ENCODE measurements around the gene TBCK. TPM values are rescaled to one million over a fixed set of nuclear protein-coding genes. Genes with fewer than 3 reads are reported as not detected.

The TBCK gene
- total and polyA plus RNA-seq, 4 donors: 4.9 to 25.5 (median 15.8) TPM

DNA sequence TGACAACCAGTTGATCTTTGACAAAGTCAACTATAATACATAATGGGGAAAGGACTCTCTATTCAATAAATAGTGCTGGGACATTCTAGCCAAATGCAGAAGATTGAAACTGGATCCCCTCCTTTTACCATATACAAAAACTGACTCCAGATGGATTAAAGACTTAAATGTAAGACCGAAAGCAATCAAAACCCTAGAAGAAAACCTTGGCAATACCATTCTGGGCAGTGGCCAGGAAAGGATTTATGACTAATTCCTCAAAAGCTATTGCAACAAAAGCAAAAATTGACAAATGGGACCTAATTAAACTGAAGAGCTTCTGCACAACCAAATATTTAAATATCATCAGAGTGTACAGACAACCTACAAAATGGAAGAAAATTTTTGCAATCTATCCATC lies 235.6 kb downstream of the TBCK start:
- H3K27ac ChIP-seq (ENCODE audit: low read depth in 1 of 2, low read length in 2 of 2): no peak overlapping the region
- H3K9ac ChIP-seq (ENCODE audit: low read depth in 1 of 2, low read length in 2 of 2): no peak overlapping the region
- WGBS: 100% methylated on average over 1 of the region's 1 CpG
- no peaks in the 10 kb centered on the region for H3K27me3 ChIP-seq (ENCODE audit: control insufficient read depth in 4 of 4, insufficient read depth in 4 of 4, low read length in 3 of 4)
- no peak for TF ChIP-seq SP1 (IDR thresholded peaks at IDR 0.05)
- TF ChIP-seq, protein P1, sequence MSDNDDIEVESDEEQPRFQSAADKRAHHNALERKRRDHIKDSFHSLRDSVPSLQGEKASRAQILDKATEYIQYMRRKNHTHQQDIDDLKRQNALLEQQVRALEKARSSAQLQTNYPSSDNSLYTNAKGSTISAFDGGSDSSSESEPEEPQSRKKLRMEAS (IDR thresholded peaks at IDR 0.05): no peak
- no peak for TF ChIP-seq HNF4G (IDR thresholded peaks at IDR 0.05)
- DNase-seq (ENCODE audit: low spot score): no peak
- peaks cover 2 to 3% (median 2%) of the 10 kb centered on the region in 4 donors for H3K9me3 ChIP-seq (ENCODE audit: control insufficient read depth in 4 of 4, low read length in 3 of 4)
- H3K4me3 ChIP-seq (ENCODE audit: low read depth in 1 of 3, low read length in 3 of 3): no peak overlapping the region
- H3K36me3 ChIP-seq (ENCODE audit: control insufficient read depth in 4 of 4, insufficient read depth in 3 of 4, low read depth in 1 of 4, low read length in 3 of 4): peaks cover 0 to 14% (median 4%) of the 10 kb centered on the region in 4 donors
- no peaks in the 10 kb centered on the region for H3K4me1 ChIP-seq (ENCODE audit: control insufficient read depth in 4 of 4, insufficient read depth in 4 of 4, low read length in 3 of 4)

DNA sequence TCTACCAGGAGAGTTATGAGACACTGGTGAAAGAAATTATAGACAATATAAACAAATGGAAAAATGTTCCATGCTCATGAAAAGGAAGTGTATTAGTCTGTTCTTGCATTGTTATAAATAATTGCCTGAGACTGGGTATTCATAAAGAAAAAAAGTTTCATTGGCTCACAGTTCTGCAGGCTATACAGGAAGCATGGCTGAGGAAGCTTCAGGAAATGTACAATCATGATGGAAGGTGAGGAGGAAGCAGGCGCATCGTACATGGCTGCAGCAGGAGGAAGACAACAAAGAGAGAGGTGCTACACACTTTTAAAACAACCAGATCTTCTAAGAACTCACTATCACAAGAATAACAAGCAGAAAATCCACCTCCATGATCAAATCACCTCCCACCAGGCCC lies 236.4 kb downstream of the TBCK start:
- TF ChIP-seq TAF1 (conservative IDR thresholded peaks at IDR 0.05) (no peak), GABPA (IDR thresholded peaks at IDR 0.05 in 1 of 2, conservative IDR thresholded peaks at IDR 0.05 in 1 of 2) (no peak), FOXA2 (IDR thresholded peaks at IDR 0.05) (no peak), JUND (IDR thresholded peaks at IDR 0.05) (no peak)
- no peak overlapping the region for H3K9ac ChIP-seq (ENCODE audit: low read depth in 1 of 2, low read length in 2 of 2)
- peaks cover 0 to 14% (median 4%) of the 10 kb centered on the region in 4 donors for H3K36me3 ChIP-seq (ENCODE audit: control insufficient read depth in 4 of 4, insufficient read depth in 3 of 4, low read depth in 1 of 4, low read length in 3 of 4)
- no peak for DNase-seq (ENCODE audit: low spot score)
- H3K9me3 ChIP-seq (ENCODE audit: control insufficient read depth in 4 of 4, low read length in 3 of 4): peaks cover 2 to 7% (median 3%) of the 10 kb centered on the region in 4 donors
- no peaks in the 10 kb centered on the region for H3K27me3 ChIP-seq (ENCODE audit: control insufficient read depth in 4 of 4, insufficient read depth in 4 of 4, low read length in 3 of 4)
- H3K27ac ChIP-seq (ENCODE audit: low read depth in 1 of 2, low read length in 2 of 2): no peak overlapping the region
- WGBS: 64% methylated on average over 2 of the region's 2 CpGs
- H3K4me1 ChIP-seq (ENCODE audit: control insufficient read depth in 4 of 4, insufficient read depth in 4 of 4, low read length in 3 of 4): no peaks in the 10 kb centered on the region
- no peak overlapping the region for H3K4me3 ChIP-seq (ENCODE audit: low read depth in 1 of 3, low read length in 3 of 3)

DNA sequence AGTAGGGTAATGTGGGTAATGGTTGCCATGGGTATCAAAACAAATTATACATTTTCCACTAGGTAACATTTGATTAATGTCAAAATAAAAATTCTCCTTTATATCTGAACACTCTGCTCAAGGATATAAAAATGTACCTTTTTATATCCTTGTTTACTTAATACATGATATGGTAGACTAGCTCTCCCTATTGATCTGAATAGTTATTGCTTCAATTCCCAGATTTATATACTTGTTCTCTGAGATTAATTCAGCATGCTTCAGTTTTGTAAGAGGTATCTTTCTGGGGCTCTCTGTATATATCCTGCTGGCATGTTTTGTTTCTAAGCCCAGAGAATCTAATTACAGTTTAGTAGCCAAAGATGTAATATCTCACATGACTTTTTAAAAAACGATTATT lies 251.0 kb downstream of the TBCK start:
- H3K36me3 ChIP-seq (ENCODE audit: control insufficient read depth in 4 of 4, insufficient read depth in 3 of 4, low read depth in 1 of 4, low read length in 3 of 4): no peaks in the 10 kb centered on the region
- H3K27ac ChIP-seq (ENCODE audit: low read depth in 1 of 2, low read length in 2 of 2): no peak overlapping the region
- no peak overlapping the region for H3K9ac ChIP-seq (ENCODE audit: low read depth in 1 of 2, low read length in 2 of 2)
- H3K4me3 ChIP-seq (ENCODE audit: low read depth in 1 of 3, low read length in 3 of 3): no peak overlapping the region
- TF ChIP-seq FOXA2 (IDR thresholded peaks at IDR 0.05) (no peak), HNF4G (IDR thresholded peaks at IDR 0.05) (no peak), JUND (IDR thresholded peaks at IDR 0.05) (no peak), TAF1 (conservative IDR thresholded peaks at IDR 0.05) (no peak), EGR1 (IDR thresholded peaks at IDR 0.05; ENCODE audit: low read depth in 2 of 2) (no peak), HNF4A (conservative IDR thresholded peaks at IDR 0.05) (no peak), YY1 (IDR thresholded peaks at IDR 0.05) (no peak), RAD21 (IDR thresholded peaks at IDR 0.05) (no peak), RXRA (IDR thresholded peaks at IDR 0.05) (no peak), SP1 (IDR thresholded peaks at IDR 0.05) (no peak), NR2F2 (IDR thresholded peaks at IDR 0.05) (no peak), FOXA1 (IDR thresholded peaks at IDR 0.05) (no peak)
- TF ChIP-seq, protein P2, sequence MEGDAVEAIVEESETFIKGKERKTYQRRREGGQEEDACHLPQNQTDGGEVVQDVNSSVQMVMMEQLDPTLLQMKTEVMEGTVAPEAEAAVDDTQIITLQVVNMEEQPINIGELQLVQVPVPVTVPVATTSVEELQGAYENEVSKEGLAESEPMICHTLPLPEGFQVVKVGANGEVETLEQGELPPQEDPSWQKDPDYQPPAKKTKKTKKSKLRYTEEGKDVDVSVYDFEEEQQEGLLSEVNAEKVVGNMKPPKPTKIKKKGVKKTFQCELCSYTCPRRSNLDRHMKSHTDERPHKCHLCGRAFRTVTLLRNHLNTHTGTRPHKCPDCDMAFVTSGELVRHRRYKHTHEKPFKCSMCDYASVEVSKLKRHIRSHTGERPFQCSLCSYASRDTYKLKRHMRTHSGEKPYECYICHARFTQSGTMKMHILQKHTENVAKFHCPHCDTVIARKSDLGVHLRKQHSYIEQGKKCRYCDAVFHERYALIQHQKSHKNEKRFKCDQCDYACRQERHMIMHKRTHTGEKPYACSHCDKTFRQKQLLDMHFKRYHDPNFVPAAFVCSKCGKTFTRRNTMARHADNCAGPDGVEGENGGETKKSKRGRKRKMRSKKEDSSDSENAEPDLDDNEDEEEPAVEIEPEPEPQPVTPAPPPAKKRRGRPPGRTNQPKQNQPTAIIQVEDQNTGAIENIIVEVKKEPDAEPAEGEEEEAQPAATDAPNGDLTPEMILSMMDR (IDR thresholded peaks at IDR 0.05; ENCODE audit: low read depth, low read length, missing input control): no peak
- TF ChIP-seq, protein P1 (IDR thresholded peaks at IDR 0.05): no peak
- TF ChIP-seq, protein P3, sequence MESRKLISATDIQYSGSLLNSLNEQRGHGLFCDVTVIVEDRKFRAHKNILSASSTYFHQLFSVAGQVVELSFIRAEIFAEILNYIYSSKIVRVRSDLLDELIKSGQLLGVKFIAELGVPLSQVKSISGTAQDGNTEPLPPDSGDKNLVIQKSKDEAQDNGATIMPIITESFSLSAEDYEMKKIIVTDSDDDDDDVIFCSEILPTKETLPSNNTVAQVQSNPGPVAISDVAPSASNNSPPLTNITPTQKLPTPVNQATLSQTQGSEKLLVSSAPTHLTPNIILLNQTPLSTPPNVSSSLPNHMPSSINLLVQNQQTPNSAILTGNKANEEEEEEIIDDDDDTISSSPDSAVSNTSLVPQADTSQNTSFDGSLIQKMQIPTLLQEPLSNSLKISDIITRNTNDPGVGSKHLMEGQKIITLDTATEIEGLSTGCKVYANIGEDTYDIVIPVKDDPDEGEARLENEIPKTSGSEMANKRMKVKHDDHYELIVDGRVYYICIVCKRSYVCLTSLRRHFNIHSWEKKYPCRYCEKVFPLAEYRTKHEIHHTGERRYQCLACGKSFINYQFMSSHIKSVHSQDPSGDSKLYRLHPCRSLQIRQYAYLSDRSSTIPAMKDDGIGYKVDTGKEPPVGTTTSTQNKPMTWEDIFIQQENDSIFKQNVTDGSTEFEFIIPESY (IDR thresholded peaks at IDR 0.05): no peak
- TF ChIP-seq, protein P4, sequence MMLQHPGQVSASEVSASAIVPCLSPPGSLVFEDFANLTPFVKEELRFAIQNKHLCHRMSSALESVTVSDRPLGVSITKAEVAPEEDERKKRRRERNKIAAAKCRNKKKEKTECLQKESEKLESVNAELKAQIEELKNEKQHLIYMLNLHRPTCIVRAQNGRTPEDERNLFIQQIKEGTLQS (IDR thresholded peaks at IDR 0.05): no peak
- TF ChIP-seq, protein P5, sequence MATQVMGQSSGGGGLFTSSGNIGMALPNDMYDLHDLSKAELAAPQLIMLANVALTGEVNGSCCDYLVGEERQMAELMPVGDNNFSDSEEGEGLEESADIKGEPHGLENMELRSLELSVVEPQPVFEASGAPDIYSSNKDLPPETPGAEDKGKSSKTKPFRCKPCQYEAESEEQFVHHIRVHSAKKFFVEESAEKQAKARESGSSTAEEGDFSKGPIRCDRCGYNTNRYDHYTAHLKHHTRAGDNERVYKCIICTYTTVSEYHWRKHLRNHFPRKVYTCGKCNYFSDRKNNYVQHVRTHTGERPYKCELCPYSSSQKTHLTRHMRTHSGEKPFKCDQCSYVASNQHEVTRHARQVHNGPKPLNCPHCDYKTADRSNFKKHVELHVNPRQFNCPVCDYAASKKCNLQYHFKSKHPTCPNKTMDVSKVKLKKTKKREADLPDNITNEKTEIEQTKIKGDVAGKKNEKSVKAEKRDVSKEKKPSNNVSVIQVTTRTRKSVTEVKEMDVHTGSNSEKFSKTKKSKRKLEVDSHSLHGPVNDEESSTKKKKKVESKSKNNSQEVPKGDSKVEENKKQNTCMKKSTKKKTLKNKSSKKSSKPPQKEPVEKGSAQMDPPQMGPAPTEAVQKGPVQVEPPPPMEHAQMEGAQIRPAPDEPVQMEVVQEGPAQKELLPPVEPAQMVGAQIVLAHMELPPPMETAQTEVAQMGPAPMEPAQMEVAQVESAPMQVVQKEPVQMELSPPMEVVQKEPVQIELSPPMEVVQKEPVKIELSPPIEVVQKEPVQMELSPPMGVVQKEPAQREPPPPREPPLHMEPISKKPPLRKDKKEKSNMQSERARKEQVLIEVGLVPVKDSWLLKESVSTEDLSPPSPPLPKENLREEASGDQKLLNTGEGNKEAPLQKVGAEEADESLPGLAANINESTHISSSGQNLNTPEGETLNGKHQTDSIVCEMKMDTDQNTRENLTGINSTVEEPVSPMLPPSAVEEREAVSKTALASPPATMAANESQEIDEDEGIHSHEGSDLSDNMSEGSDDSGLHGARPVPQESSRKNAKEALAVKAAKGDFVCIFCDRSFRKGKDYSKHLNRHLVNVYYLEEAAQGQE (IDR thresholded peaks at IDR 0.05): no peak
- no peaks in the 10 kb centered on the region for H3K4me1 ChIP-seq (ENCODE audit: control insufficient read depth in 4 of 4, insufficient read depth in 4 of 4, low read length in 3 of 4)
- DNase-seq (ENCODE audit: low spot score): no peak
- no peaks in the 10 kb centered on the region for H3K27me3 ChIP-seq (ENCODE audit: control insufficient read depth in 4 of 4, insufficient read depth in 4 of 4, low read length in 3 of 4)
- peaks cover 0 to 2% (median 0%) of the 10 kb centered on the region in 4 donors for H3K9me3 ChIP-seq (ENCODE audit: control insufficient read depth in 4 of 4, low read length in 3 of 4)
- 89% methylated on average over 1 of the region's 1 CpG for WGBS

Data from liver (tissue), 9 donors.